ENCODE results near the gene KLF2.

- TF ChIP-seq CTCF (IDR thresholded peaks at IDR 0.05) (no peak), EP300 (IDR thresholded peaks at IDR 0.05) (no peak), POLR2A (IDR thresholded peaks at IDR 0.05) (no peak)
These were observed 26.9 kb upstream of the KLF2 start for GRCh38 chr19:16297575-16298178.
